GM18861 (cell line): ENCODE measurements around the gene SLC2A6.
"Not testable (repeated sequence)": the region's sequence is repeated elsewhere in the genome, so short reads cannot be mapped to it uniquely, and the experiment has no call there.

ENCODE experiments used
- ATAC-seq: cut with Tn5 transposase; IDR thresholded peaks from one replicate; pipeline ENCODE4 v1.9.1; 2021; ENCODE audit not compliant: unreplicated experiment

The SLC2A6 gene

GRCh38 chr9:133463864-133464615 is 14.9 kb downstream of the SLC2A6 start:
- ATAC-seq: no peak

- ATAC-seq: no peak
These were observed 15.6 kb downstream of the SLC2A6 start for GRCh38 chr9:133463234-133463863.

- ATAC-seq: no peak
These were observed 16.9 kb downstream of the SLC2A6 start for GRCh38 chr9:133461975-133462374.

GRCh38 chr9:133460405-133461175 is 18.3 kb downstream of the SLC2A6 start:
- peak; percentile 18 for ATAC-seq

- peak; percentile 54 for ATAC-seq
These were observed 19.2 kb downstream of the SLC2A6 start, which contains the start of gene CACFD1 for GRCh38 chr9:133459476-133460404. Gene CACFD1 (plus strand): TSS chr9:133459978. CDS start chr9:133460067, 89 bp downstream.

- no peak for ATAC-seq
These were observed 20.1 kb downstream of the SLC2A6 start for GRCh38 chr9:133458643-133459312.

- ATAC-seq: no peak
These were observed 21.2 kb downstream of the SLC2A6 start for GRCh38 chr9:133457748-133458147.

GRCh38 chr9:133457233-133457632 is 21.7 kb downstream of the SLC2A6 start:
- ATAC-seq: no peak

GRCh38 chr9:133456409-133456808 is 22.5 kb downstream of the SLC2A6 start:
- no peak for ATAC-seq

- ATAC-seq: no peak
These were observed 23.0 kb downstream of the SLC2A6 start for GRCh38 chr9:133455936-133456335.

- ATAC-seq: no peak
These were observed 23.8 kb downstream of the SLC2A6 start for GRCh38 chr9:133454943-133455673.

GRCh38 chr9:133454325-133454724 is 24.6 kb downstream of the SLC2A6 start:
- ATAC-seq: no peak

- ATAC-seq: no peak
These were observed 25.2 kb downstream of the SLC2A6 start for GRCh38 chr9:133453651-133454050.

- no peak for ATAC-seq
These were observed 26.3 kb downstream of the SLC2A6 start for GRCh38 chr9:133452562-133452961.

- ATAC-seq: not testable (repeated sequence)
These were observed 27.0 kb downstream of the SLC2A6 start for GRCh38 chr9:133451865-133452264.

GRCh38 chr9:133449760-133450159 is 29.1 kb downstream of the SLC2A6 start:
- ATAC-seq: no peak

GRCh38 chr9:133448487-133448972 is 30.4 kb downstream of the SLC2A6 start:
- no peak for ATAC-seq

- no peak for ATAC-seq
These were observed 33.5 kb downstream of the SLC2A6 start for GRCh38 chr9:133445293-133445969.

- no peak for ATAC-seq
These were observed 34.9 kb downstream of the SLC2A6 start for GRCh38 chr9:133443982-133444381.
